Smooth muscle cell (in vitro differentiated cells): ENCODE measurements around the gene RNF144A. TPM values are rescaled to one million over a fixed set of nuclear protein-coding genes. Genes with fewer than 3 reads are reported as not detected.

Experiments
- DNase-seq: peaks from one replicate; lab custom pipeline; 2025; ENCODE audit not compliant: unreplicated experiment; lab: John Stamatoyannopoulos, UW
- H2AFZ ChIP-seq: fragments of 200-600 bp; sonication (generic); 2 replicates; pipeline ENCODE4 v1.6.0; 2016; ENCODE audit warnings: antibody characterized with exemption, low read depth, mild to moderate bottlenecking
- H3F3A ChIP-seq: fragments of 200-600 bp; sonication (generic); 2 replicates; pipeline ENCODE4 v1.6.0; 2017; ENCODE audit warnings: antibody characterized with exemption, low read depth
- H3K27ac ChIP-seq: fragments of 200-600 bp; sonication (generic); 2 replicates; pipeline ENCODE4 v1.5.1; 2016; ENCODE audit warnings: low read depth, mild to moderate bottlenecking
- H3K27me3 ChIP-seq: fragments of 200-600 bp; sonication (generic); 2 replicates; pipeline ENCODE4 v1.6.1; 2016; ENCODE audit warnings: low read depth, mild to moderate bottlenecking
- H3K36me3 ChIP-seq: fragments of 200-600 bp; sonication (generic); 2 replicates; pipeline ENCODE4 v1.5.1; 2016; ENCODE audit warnings: low read depth
- H3K4me1 ChIP-seq: fragments of 200-600 bp; sonication (generic); 2 replicates; pipeline ENCODE4 v1.5.1; 2016; ENCODE audit warnings: low read depth
- H3K4me2 ChIP-seq: fragments of 200-600 bp; sonication (generic); 2 replicates; pipeline ENCODE4 v1.6.0; 2016; ENCODE audit warnings: mild to moderate bottlenecking
- H3K4me3 ChIP-seq: fragments of 200-600 bp; sonication (generic); 2 replicates; pipeline ENCODE4 v1.5.1; 2016; ENCODE audit warnings: mild to moderate bottlenecking
- H3K79me2 ChIP-seq: fragments of 200-600 bp; sonication (generic); 2 replicates; pipeline ENCODE4 v1.6.0; 2016; ENCODE audit warnings: low read depth, mild to moderate bottlenecking
- H3K9ac ChIP-seq: fragments of 200-600 bp; sonication (generic); 2 replicates; pipeline ENCODE4 v1.6.0; 2016; ENCODE audit warnings: low read depth
- H3K9me3 ChIP-seq: fragments of 200-600 bp; sonication (generic); replicated peaks from 2 replicates; pipeline ENCODE4 v1.5.1; 2016; ENCODE audit warnings: low read depth
- H4K20me1 ChIP-seq: fragments of 200-600 bp; sonication (generic); 2 replicates; pipeline ENCODE4 v1.6.0; 2016; ENCODE audit warnings: low read depth
- CTCF ChIP-seq: fragments of 200-600 bp; sonication (generic); IDR thresholded peaks from 2 replicates; pipeline ENCODE4 v1.5.1; 2017; ENCODE audit warnings: borderline replicate concordance, mild to moderate bottlenecking, antibody characterized with exemption; ENCODE audit not compliant: insufficient read depth, poor library complexity, severe bottlenecking
- WGBS: methylation state at CpG from one replicate; pipeline ENCODE4 v1.1.7; 2016; ENCODE audit warnings: low lambda C conversion rate; 5-methylcytosine and 5-hydroxymethylcytosine counted together
- polyA plus RNA-seq: library from polyadenylated mRNA; unstranded; fragments of >200 nt; fragmentation: Nextera tagmentation; extraction: Ambion mirVana; gene quantifications from 2 replicates; pipeline ENCODE4 v1.2.1, GENCODE V29; 2016
- total RNA-seq: library from RNA; depleted of rRNA; stranded (reverse); fragments of >200 nt; gene quantifications from 2 replicates; pipeline ENCODE4 v1.2.3, GENCODE V29; 2014

RNF144A gene
- total and polyA plus RNA-seq, 2 experiments from 2014 or later, result 10.0 to 23.3 TPM

- no peaks in the 10 kb centered on the region for H3K36me3 ChIP-seq
- H4K20me1 ChIP-seq, result no peaks in the 10 kb centered on the region
- no peak overlapping the region for H3K4me3 ChIP-seq
- no peak for DNase-seq
- no peak overlapping the region for H3K27ac ChIP-seq
- no peaks in the 10 kb centered on the region for H3K79me2 ChIP-seq
- no peak overlapping the region for H3K9ac ChIP-seq
- no peaks in the 10 kb centered on the region for H3K27me3 ChIP-seq
- no peak for TF ChIP-seq CTCF
- H3K4me1 ChIP-seq, result no peaks in the 10 kb centered on the region
- 81% methylated on average over 8 of the region's 8 CpGs for WGBS
- H3K9me3 ChIP-seq, result no peaks in the 10 kb centered on the region
- H3F3A ChIP-seq, result no peaks in the 10 kb centered on the region
- no peak overlapping the region for H3K4me2 ChIP-seq
- H2AFZ ChIP-seq, result no peak overlapping the region
Observed at GRCh38 chr2:6909431-6910385, 7.5 kb upstream of the RNF144A start.

GRCh38 chr2:6911721-6912120 lies 5.5 kb upstream of the RNF144A start:
- Histone ChIP-seq H3K4me2 (no peak overlapping the region), H3K36me3 (no peaks in the 10 kb centered on the region), H3K79me2 (no peaks in the 10 kb centered on the region), H3K4me3 (no peak overlapping the region), H4K20me1 (no peaks in the 10 kb centered on the region), H3K27me3 (no peaks in the 10 kb centered on the region), H2AFZ (no peak overlapping the region), H3K4me1 (no peaks in the 10 kb centered on the region), H3K27ac (no peak overlapping the region), H3F3A (no peaks in the 10 kb centered on the region), H3K9me3 (no peaks in the 10 kb centered on the region), H3K9ac (no peak overlapping the region)
- DNase-seq, result no peak
- TF ChIP-seq CTCF, result no peak

- Histone ChIP-seq H3K27me3 (no peaks in the 10 kb centered on the region), H3K9me3 (no peaks in the 10 kb centered on the region), H3K27ac (no peak overlapping the region), H3K79me2 (no peaks in the 10 kb centered on the region), H4K20me1 (no peaks in the 10 kb centered on the region), H3K4me2 (no peak overlapping the region), H3K4me3 (no peak overlapping the region), H2AFZ (no peak overlapping the region), H3K9ac (no peak overlapping the region), H3F3A (no peaks in the 10 kb centered on the region), H3K4me1 (no peaks in the 10 kb centered on the region), H3K36me3 (no peaks in the 10 kb centered on the region)
- DNase-seq, result no peak
- 94% methylated on average over 9 of the region's 9 CpGs for WGBS
- no peak for TF ChIP-seq CTCF
Observed at GRCh38 chr2:6913415-6914157, 3.6 kb upstream of the RNF144A start.
